Endothelial cell of hepatic sinusoid (primary cell): Measurements from ENCODE around the gene USP6NL.

Experiments
- in situ Hi-C: cut with HindIII; loops from 2 replicates; pipeline ENCODE4 v1.10.0; 2017; ENCODE audit warnings: low sequenced_read_pairs

Gene USP6NL

DNA sequence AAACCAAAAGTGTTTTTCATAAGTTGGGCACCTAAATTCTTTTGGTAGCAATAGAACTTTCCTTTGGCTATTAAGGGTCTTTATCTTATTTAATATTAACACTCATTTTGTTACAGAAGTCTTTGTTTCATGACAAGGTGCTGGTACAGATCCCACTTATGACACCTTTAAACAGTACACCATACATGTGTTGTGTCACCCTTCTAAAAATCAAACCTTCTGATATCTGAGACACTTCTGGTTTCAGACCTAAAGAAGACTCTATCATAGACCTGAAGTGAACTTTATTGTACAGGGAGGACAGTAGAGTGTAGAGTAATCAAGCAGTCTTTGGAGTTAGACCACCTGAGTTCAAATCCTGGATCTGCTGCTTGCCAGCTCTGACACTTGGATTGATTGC, 5.8 kb upstream of the USP6NL start:
- in situ Hi-C loops = no loop called here

DNA sequence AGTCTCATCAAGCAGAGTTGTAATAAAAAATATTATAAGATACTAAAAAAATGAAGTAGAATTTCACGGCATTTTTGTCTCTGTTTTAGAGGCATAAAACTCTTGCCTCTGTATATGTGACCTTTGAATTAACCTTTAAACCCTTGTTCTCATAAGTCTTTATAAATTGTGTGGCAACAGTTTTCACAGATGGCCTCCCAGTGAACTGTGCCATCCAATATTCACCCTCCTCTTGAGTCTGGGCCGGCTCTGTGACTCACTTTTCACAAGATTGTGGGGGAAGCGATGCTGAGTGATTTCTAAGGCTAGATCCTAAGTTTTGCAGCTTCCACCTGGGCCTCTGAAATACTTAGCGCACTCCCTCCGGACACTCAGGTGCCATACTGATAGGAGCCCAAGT, 4.6 kb upstream of the USP6NL start:
- in situ Hi-C loops = no loop called here

- in situ Hi-C loops = no loop called here
Observed at GRCh38 chr10:11615396-11615795, 3.9 kb upstream of the USP6NL start.

GRCh38 chr10:11612021-11613001, 861 bp upstream of the USP6NL start:
- in situ Hi-C loops = loop anchor here (5.0 kb wide), 1 partner anchor 60 kb away; no protein-coding TSS in a partner anchor

GRCh38 chr10:11610826-11611247, 613 bp downstream of the USP6NL start:
- in situ Hi-C loops = loop anchor here (5.0 kb wide), 1 partner anchor 61 kb away; no protein-coding TSS in a partner anchor

DNA sequence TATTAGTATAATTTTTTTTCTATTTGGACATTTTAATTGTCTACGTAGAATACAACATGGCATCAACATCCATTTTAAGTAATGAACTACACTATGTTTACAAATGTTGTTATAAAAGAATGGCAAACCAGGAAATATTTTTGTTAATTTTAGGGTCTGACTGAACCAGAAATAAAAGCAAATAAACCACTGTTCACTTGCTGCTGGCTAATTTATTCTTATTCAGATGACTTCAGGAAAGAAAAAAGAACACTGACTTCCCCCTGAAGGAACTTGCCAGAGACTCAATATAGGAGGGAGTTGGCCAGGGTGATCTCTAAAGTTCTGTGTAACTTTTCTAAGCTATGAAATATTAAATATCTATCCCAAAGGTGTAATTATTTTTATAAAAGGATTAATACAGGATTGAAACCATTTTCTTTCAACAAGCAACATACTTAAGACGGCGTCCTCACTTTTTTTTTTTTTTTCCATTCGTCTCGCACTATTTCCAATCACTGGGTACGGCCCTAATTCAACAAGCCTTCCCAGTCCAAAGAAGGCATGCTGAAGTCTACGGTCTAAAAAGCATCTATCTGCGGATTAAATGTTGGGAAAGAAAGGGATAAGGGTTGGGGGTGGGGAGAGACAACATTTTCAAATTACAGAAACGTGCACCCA, 1.2 kb downstream of the USP6NL start:
- in situ Hi-C loops = loop anchor here (5.0 kb wide), 1 partner anchor 62 kb away; no protein-coding TSS in a partner anchor

DNA sequence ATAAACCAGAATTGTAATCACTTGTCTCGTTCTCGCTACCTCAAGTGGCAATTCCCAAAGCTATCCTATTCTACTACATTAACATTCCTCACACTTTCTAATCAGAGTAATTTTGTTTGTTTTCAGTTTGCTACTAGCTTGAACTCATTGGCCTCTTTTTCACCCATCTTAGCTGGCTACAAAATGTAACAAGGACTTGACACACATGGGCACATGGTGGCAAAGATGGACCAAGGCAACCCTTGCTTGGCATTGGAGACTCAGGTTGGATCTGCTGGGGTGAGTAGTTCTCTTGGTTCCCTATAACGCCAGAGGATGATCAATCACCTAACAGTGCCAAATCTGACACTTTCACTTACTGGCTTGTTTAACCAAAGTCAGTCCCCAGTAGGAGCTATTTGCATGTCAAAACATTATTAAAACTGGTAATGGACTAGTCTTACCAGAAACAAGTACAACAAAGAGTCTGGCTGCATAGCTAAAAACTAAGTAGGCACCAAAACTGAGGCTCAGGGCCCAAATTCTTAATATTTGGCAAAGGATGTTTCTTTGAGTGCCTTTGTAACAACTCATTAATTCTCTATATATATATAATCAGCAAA, 1.9 kb downstream of the USP6NL start:
- in situ Hi-C loops = loop anchor here (5.0 kb wide), 1 partner anchor 63 kb away; no protein-coding TSS in a partner anchor

DNA sequence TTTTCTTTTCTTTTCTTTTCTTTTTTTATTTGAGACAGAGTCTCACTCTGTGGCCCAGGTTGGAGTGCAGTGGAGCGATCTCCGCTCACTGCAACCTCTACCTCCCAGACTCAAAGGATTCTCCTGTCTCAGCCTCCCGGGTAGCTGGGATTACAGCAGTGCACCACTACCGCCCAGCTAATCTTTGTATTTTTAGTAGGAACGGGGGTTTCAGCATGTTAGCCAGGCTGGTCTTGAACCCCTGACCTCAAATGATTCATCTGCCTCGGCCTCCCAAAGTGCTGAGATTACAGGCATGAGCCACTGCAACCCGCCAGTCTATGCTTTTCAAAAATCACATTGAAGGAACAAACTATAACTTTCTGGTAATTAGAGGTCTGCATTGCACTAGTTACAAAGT, 2.4 kb downstream of the USP6NL start:
- in situ Hi-C loops = no loop called here

- in situ Hi-C loops = no loop called here
Observed at GRCh38 chr10:11608159-11609013, 3.1 kb downstream of the USP6NL start.

DNA sequence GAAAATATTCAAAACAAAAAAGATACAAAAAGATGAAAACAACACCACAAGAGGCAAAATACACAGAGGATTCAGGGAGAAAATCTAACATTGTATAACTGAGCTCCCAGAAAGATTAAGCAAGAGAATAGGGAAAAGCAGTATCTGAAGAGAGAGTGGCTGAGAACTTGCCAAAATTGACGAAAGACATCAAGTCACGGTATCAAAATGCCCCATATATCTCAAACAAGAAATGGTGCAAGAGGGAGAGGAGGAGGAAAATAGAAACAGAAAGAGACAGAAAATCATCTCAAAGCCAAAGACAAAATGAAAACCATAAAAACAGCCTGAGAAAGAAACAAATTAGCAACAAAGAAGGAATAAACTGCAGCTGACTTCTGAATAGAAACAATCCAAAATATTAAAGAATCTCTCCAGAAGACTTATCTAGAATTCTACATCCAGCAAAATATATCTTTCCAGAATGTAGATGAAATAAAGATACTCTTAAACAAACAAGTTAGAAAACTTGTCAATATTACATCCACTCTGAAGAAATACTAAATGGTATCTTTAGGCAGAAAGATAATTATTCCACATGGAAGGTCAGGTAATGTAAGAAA, 5.5 kb downstream of the USP6NL start:
- in situ Hi-C loops = no loop called here

GRCh38 chr10:11604865-11605650, 6.4 kb downstream of the USP6NL start:
- in situ Hi-C loops = no loop called here

DNA sequence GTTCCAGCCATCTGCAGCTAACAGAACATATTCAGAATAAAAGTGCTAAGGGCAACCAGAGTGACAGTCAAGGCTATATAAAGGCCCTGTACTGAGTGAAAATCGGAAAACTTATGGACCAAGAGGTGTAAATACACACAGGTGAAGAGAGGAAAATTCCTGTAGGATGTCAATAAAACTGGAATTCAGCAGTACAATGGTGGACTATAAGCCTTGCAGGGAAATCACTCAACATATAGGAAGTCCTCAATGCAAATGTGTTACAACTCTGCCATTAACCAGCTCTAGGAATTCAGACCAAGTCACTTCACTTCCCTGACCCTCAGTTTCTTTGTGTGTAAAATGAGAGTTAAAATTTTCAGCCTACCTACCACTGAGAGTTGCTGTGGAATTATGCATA, 7.7 kb downstream of the USP6NL start:
- in situ Hi-C loops = no loop called here

- in situ Hi-C loops = no loop called here
Observed at GRCh38 chr10:11602919-11603523, 8.4 kb downstream of the USP6NL start.

- in situ Hi-C loops = no loop called here
Observed at GRCh38 chr10:11602358-11602757, 9.1 kb downstream of the USP6NL start.

DNA sequence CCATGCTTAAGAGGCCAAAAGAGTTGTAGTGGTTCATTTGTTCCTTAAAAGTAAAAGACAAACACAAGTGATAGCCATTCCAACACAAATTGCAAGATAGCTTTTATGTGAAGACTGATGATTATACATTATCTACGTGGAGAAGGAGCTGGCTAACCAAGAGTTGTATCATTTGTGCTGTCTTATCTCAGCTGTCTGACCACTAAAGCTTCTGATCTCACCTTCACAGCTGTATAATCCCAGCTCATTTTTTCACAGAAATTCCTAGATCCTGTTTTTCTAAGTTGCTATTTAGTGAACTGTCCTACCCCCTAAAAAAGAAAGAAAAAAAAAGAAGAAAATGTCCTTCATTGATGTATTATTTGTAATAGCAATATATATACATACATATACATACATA, 9.8 kb downstream of the USP6NL start:
- in situ Hi-C loops = no loop called here

DNA sequence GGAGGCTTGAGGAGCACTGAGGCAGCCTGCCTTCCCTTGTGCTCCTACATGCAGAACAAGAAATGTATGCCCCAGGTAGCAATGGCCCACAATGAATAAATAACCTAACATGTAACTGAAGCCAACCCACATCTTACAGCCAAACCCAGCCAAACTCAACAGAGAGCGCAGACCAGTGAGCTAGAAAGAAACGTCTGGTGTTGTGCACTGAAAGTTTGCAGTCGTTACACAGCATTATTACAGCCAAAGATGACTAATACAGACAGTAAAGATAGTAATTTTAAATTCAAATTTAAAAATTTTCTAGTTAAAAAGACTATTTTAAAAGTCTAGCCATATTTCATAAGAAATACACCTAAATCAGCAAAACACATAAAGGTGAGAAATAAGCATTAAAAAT, 11.2 kb downstream of the USP6NL start:
- in situ Hi-C loops = no loop called here

DNA sequence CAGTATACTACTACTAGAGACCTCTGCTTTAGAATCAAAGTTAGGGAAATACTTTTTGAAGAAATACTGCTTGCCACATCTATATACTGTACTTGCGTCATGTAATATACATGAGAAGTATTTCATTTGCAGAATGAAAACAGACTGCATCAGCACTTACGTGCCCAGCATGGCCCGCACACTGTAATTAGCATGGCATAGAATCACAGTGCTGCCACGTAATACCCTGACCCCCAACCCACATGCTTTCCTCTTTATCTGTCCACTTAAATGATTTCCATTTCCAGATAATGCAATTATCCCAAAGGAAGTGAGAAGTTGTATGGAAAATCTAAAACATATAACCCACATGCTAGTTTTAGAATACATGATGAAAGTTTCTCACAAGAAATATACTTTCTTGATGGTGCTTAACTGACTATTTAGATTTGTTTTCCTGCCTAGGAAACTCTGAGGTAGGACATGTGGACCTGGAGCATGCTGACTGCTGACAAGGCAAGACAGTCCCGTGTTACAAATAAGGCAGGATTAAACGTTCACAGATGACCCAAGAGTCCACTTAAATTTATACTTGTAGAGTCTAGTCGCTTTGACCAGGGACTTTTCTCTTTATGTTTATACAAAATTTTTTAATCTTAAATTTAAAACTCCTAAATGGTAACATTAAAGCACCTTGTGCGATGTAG, 12.6 kb downstream of the USP6NL start:
- in situ Hi-C loops = no loop called here

DNA sequence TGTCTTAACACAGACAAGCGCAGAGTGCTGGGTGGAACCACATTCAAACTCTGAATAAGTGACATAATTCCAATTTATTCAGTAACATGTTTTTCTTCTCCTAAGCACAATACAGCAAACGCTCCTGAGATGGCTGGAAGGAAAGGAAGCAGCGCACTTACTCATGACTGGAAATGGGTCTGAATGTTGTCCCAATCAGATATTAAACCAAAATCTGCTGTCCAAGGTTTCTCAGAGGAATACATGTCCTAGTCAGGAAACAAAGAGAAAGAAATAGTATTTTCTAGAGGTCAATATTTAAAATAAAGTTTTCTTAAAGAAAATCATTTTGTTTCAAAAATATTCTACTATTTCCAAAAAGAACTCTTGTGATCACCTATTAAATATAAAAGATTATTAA, 14.0 kb downstream of the USP6NL start:
- in situ Hi-C loops = no loop called here

GRCh38 chr10:11595395-11595692, 16.1 kb downstream of the USP6NL start:
- in situ Hi-C loops = no loop called here
